ENCODE data around the gene TMEM123.

GRCh38 chr11:102387043-102387781 lies 65.4 kb downstream of the TMEM123 start:
- TF ChIP-seq CTCF (conservative IDR thresholded peaks at IDR 0.05; ENCODE audit: low read depth, low read length) (no peak), EZH2 (IDR thresholded peaks at IDR 0.05; ENCODE audit: borderline replicate concordance, low read depth, low read length, poor library complexity, severe bottlenecking) (no peak)

Measured in A673 (cell line).